SH-SY5Y (cell line): ENCODE measurements around the gene WNK2.

Experiments used
- GATA2 ChIP-seq: IDR thresholded peaks from 2 replicates; pipeline ENCODE4 v1.6.1; 2011; ENCODE audit warnings: mild to moderate bottlenecking, low read depth, low read length
- GATA3 ChIP-seq: IDR thresholded peaks from 2 replicates; pipeline ENCODE4 v1.6.1; 2011; ENCODE audit warnings: low read depth, mild to moderate bottlenecking, low read length, moderate library complexity

- TF ChIP-seq GATA2 (no peak), GATA3 (no peak)
These were observed 28.5 kb downstream of the WNK2 start for GRCh38 chr9:93212409-93212808.
